Neural progenitor cell (in vitro differentiated cells): ENCODE data around the gene TMEM269. TPM values are rescaled to one million over a fixed set of nuclear protein-coding genes. Genes with fewer than 3 reads are reported as not detected.

Source experiments
- DNase-seq: peaks from one replicate; pipeline ENCODE4 v3.0.0-alpha.2; 2016; ENCODE audit warnings: low spot score
- H2AFZ ChIP-seq: fragments of 200-600 bp; sonication (generic); replicated peaks from 2 replicates; pipeline ENCODE4 v1.6.1; 2016; ENCODE audit warnings: antibody characterized with exemption
- H3F3A ChIP-seq: fragments of 200-600 bp; sonication (generic); 2 replicates; pipeline ENCODE4 v1.6.1; 2016; ENCODE audit warnings: antibody characterized with exemption, low read depth
- H3K27ac ChIP-seq: fragments of 200-600 bp; sonication (generic); 2 replicates; pipeline ENCODE4 v1.5.1; 2016; ENCODE audit warnings: mild to moderate bottlenecking
- H3K27me3 ChIP-seq: fragments of 200-600 bp; sonication (generic); 2 replicates; pipeline ENCODE4 v1.6.1; 2016; ENCODE audit warnings: mild to moderate bottlenecking, moderate library complexity
- H3K36me3 ChIP-seq: fragments of 200-600 bp; sonication (generic); 2 replicates; pipeline ENCODE4 v1.5.1; 2016
- H3K4me1 ChIP-seq: fragments of 200-600 bp; sonication (generic); 2 replicates; pipeline ENCODE4 v1.6.1; 2016; ENCODE audit warnings: mixed run types
- H3K4me2 ChIP-seq: fragments of 200-600 bp; sonication (generic); 2 replicates; pipeline ENCODE4 v1.6.1; 2016
- H3K4me3 ChIP-seq: fragments of 200-600 bp; sonication (generic); 2 replicates; pipeline ENCODE4 v1.5.1; 2016
- H3K79me2 ChIP-seq: fragments of 200-600 bp; sonication (generic); 2 replicates; pipeline ENCODE4 v1.6.1; 2016; ENCODE audit warnings: low read depth
- H3K9ac ChIP-seq: fragments of 200-600 bp; sonication (generic); 2 replicates; pipeline ENCODE4 v1.6.1; 2016
- H3K9me3 ChIP-seq: fragments of 200-600 bp; sonication (generic); 2 replicates; pipeline ENCODE4 v1.5.1; 2016; ENCODE audit warnings: low read depth
- H4K20me1 ChIP-seq: fragments of 200-600 bp; sonication (generic); 2 replicates; pipeline ENCODE4 v1.6.1; 2016; ENCODE audit warnings: low read depth
- H3K27ac Mint-ChIP-seq: 3 replicates; pipeline ENCODE4 v1.8.0; 2021; ENCODE audit warnings: mixed read lengths
- H3K27me3 Mint-ChIP-seq: 2 replicates; pipeline ENCODE4 v1.8.0; 2022; ENCODE audit warnings: low read depth, mild to moderate bottlenecking, inconsistent platforms, moderate library complexity, mixed read lengths; ENCODE audit not compliant: insufficient read depth
- H3K36me3 Mint-ChIP-seq: 3 replicates; pipeline ENCODE4 v1.8.0; 2021; ENCODE audit warnings: mixed read lengths
- H3K4me1 Mint-ChIP-seq: 3 replicates; pipeline ENCODE4 v1.8.0; 2021; ENCODE audit warnings: mixed read lengths
- H3K4me3 Mint-ChIP-seq: 3 replicates; pipeline ENCODE4 v1.8.0; 2021; ENCODE audit warnings: mild to moderate bottlenecking, moderate library complexity, mixed read lengths
- H3K9me3 Mint-ChIP-seq: 3 replicates; pipeline ENCODE4 v1.8.0; 2020; ENCODE audit warnings: mixed read lengths
- EZH2 ChIP-seq: fragments of 200-600 bp; sonication (generic); IDR thresholded peaks from 2 replicates; pipeline ENCODE4 v1.6.1; 2017; ENCODE audit warnings: antibody characterized with exemption, mild to moderate bottlenecking, moderate library complexity
- EZH2phosphoT487 ChIP-seq: fragments of 200-600 bp; sonication (generic); IDR thresholded peaks from 2 replicates; pipeline ENCODE4 v1.6.1; 2017; ENCODE audit warnings: antibody characterized with exemption
- total RNA-seq: library from RNA; depleted of rRNA; stranded (reverse); fragments of >200 nt; gene quantifications from 2 replicates; pipeline ENCODE4 v1.2.3, GENCODE V29; 2015; ENCODE audit warnings: low replicate concordance
- TF ChIP-seq, protein P1 (sequence below): fragments of 200-600 bp; sonication (generic); IDR thresholded peaks from 2 replicates; pipeline ENCODE4 v1.5.1; 2017; ENCODE audit warnings: antibody characterized with exemption, mild to moderate bottlenecking

Gene TMEM269
- total RNA-seq, 1 donor from 2014 or later = 0.47 TPM

- no peaks in the 10 kb centered on the region for H3K4me1 ChIP-seq
- Mint-ChIP-seq H3K4me3 (no peak overlapping the region), H3K27ac (no peak overlapping the region), H3K27me3 (peaks cover 2% of the 10 kb centered on the region), H3K4me1 (no peaks in the 10 kb centered on the region), H3K9me3 (no peaks in the 10 kb centered on the region), H3K36me3 (peaks cover 14% of the 10 kb centered on the region)
- DNase-seq = peak; percentile 29
- H2AFZ ChIP-seq = no peak overlapping the region
- H3K27ac ChIP-seq = no peak overlapping the region
- no peak overlapping the region for H3K4me3 ChIP-seq
- no peaks in the 10 kb centered on the region for H3K9me3 ChIP-seq
- no peak overlapping the region for H3K4me2 ChIP-seq
- peaks cover 6% of the 10 kb centered on the region for H4K20me1 ChIP-seq
- H3K79me2 ChIP-seq = peaks cover 13% of the 10 kb centered on the region
- H3F3A ChIP-seq = no peaks in the 10 kb centered on the region
- H3K36me3 ChIP-seq = peaks cover 6% of the 10 kb centered on the region
- no peaks in the 10 kb centered on the region for H3K27me3 ChIP-seq
- no peak overlapping the region for H3K9ac ChIP-seq
- TF ChIP-seq EZH2 (no peak), EZH2phosphoT487 (no peak)
- TF ChIP-seq, protein P1, sequence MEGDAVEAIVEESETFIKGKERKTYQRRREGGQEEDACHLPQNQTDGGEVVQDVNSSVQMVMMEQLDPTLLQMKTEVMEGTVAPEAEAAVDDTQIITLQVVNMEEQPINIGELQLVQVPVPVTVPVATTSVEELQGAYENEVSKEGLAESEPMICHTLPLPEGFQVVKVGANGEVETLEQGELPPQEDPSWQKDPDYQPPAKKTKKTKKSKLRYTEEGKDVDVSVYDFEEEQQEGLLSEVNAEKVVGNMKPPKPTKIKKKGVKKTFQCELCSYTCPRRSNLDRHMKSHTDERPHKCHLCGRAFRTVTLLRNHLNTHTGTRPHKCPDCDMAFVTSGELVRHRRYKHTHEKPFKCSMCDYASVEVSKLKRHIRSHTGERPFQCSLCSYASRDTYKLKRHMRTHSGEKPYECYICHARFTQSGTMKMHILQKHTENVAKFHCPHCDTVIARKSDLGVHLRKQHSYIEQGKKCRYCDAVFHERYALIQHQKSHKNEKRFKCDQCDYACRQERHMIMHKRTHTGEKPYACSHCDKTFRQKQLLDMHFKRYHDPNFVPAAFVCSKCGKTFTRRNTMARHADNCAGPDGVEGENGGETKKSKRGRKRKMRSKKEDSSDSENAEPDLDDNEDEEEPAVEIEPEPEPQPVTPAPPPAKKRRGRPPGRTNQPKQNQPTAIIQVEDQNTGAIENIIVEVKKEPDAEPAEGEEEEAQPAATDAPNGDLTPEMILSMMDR = no peak
Measured at GRCh38 chr1:42759114-42759513, 25.7 kb upstream of the TMEM269 start.

GRCh38 chr1:42761567-42761966, 23.2 kb upstream of the TMEM269 start:
- Histone ChIP-seq H3K9ac (no peak overlapping the region), H3K4me3 (no peak overlapping the region), H3K27ac (no peak overlapping the region), H3K9me3 (no peaks in the 10 kb centered on the region), H2AFZ (no peak overlapping the region), H3F3A (peaks cover 7% of the 10 kb centered on the region), H3K36me3 (no peaks in the 10 kb centered on the region), H3K79me2 (peaks cover 37% of the 10 kb centered on the region), H4K20me1 (peaks cover 15% of the 10 kb centered on the region), H3K4me1 (peaks cover 5% of the 10 kb centered on the region), H3K4me2 (no peak overlapping the region), H3K27me3 (no peaks in the 10 kb centered on the region)
- H3K9me3 Mint-ChIP-seq = no peaks in the 10 kb centered on the region
- H3K4me3 Mint-ChIP-seq = no peak overlapping the region
- H3K27me3 Mint-ChIP-seq = peaks cover 3% of the 10 kb centered on the region
- TF ChIP-seq EZH2phosphoT487 (no peak), EZH2 (no peak)
- TF ChIP-seq, protein P1 = no peak
- H3K36me3 Mint-ChIP-seq = peaks cover 2% of the 10 kb centered on the region
- no peak overlapping the region for H3K27ac Mint-ChIP-seq
- no peaks in the 10 kb centered on the region for H3K4me1 Mint-ChIP-seq
- DNase-seq = no peak

DNA sequence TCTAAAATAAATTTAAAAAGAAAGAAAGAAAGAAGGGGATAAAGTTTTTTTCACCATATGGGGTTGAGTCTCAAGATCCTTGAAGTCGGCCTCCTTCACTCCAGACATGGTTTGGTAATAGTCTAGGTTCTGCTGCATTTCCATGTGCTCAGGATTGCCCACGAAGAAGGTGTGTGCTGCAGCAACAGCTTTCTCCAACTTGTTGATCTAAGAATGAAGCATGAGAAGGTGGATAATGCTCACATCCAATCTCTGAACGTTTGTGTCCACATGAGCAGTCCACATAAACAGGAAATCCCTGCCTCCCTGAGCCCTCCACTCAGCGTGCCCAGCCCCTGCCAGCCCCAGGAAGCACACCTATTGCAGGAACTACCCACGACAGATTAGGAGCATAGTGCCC, 22.5 kb upstream of the TMEM269 start:
- H3K27ac ChIP-seq = no peak overlapping the region
- Mint-ChIP-seq H3K27me3 (peaks cover 3% of the 10 kb centered on the region), H3K9me3 (no peaks in the 10 kb centered on the region), H3K36me3 (peaks cover 2% of the 10 kb centered on the region), H3K4me1 (no peaks in the 10 kb centered on the region), H3K4me3 (no peak overlapping the region), H3K27ac (no peak overlapping the region)
- TF ChIP-seq EZH2 (no peak), EZH2phosphoT487 (no peak)
- no peaks in the 10 kb centered on the region for H3K27me3 ChIP-seq
- H4K20me1 ChIP-seq = peaks cover 15% of the 10 kb centered on the region
- no peak overlapping the region for H3K4me3 ChIP-seq
- peaks cover 7% of the 10 kb centered on the region for H3F3A ChIP-seq
- peaks cover 5% of the 10 kb centered on the region for H3K4me1 ChIP-seq
- H3K4me2 ChIP-seq = no peak overlapping the region
- peaks cover 38% of the 10 kb centered on the region for H3K79me2 ChIP-seq
- no peak for DNase-seq
- no peaks in the 10 kb centered on the region for H3K36me3 ChIP-seq
- H3K9me3 ChIP-seq = no peaks in the 10 kb centered on the region
- no peak overlapping the region for H2AFZ ChIP-seq
- H3K9ac ChIP-seq = no peak overlapping the region

- Histone ChIP-seq H3K4me1 (peaks cover 11% of the 10 kb centered on the region), H3F3A (peaks cover 7% of the 10 kb centered on the region), H3K36me3 (no peaks in the 10 kb centered on the region), H3K27me3 (no peaks in the 10 kb centered on the region), H4K20me1 (peaks cover 15% of the 10 kb centered on the region), H2AFZ (no peak overlapping the region), H3K9ac (peak overlapping the region; percentile 17), H3K4me2 (peak overlapping the region; percentile 84), H3K27ac (no peak overlapping the region), H3K9me3 (no peaks in the 10 kb centered on the region), H3K4me3 (peak overlapping the region; percentile 91), H3K79me2 (peaks cover 66% of the 10 kb centered on the region)
- H3K9me3 Mint-ChIP-seq = no peaks in the 10 kb centered on the region
- peaks cover 12% of the 10 kb centered on the region for H3K4me1 Mint-ChIP-seq
- peaks cover 6% of the 10 kb centered on the region for H3K36me3 Mint-ChIP-seq
- H3K27ac Mint-ChIP-seq = no peak overlapping the region
- H3K4me3 Mint-ChIP-seq = no peak overlapping the region
- H3K27me3 Mint-ChIP-seq = peaks cover 3% of the 10 kb centered on the region
- TF ChIP-seq EZH2 (no peak), EZH2phosphoT487 (no peak)
- TF ChIP-seq, protein P1 = no peak
- DNase-seq = no peak
Measured at GRCh38 chr1:42765269-42765668, 19.5 kb upstream of the TMEM269 start.
